IMR-90 (cell line): ENCODE measurements around the gene TMEM235. TPM values are rescaled to one million over a fixed set of nuclear protein-coding genes. Genes with fewer than 3 reads are reported as not detected.

Source experiments
- ATAC-seq: fragments of 200-7000 bp; cut with Tn5 transposase; 2 replicates; pipeline ENCODE4 v1.9.1; 2020; ENCODE audit warnings: low read depth, mild to moderate bottlenecking, moderate library complexity
- BruUV-seq: library from RNA; stranded (reverse); fragments of 400-500 nt; replicated peaks from 2 replicates; lab custom pipeline; 2021; lab: Mats Ljungman, UMichigan
- CTCF ChIA-PET: fragments of 300-600 bp; formaldehyde crosslinking; extraction: SDS; loops from one replicate; lab custom pipeline; 2021; ENCODE audit warnings: antibody characterized with exemption; lab: Yijun Ruan, JAX
- POLR2A ChIA-PET: fragments of 300-600 bp; sonication (Branson Sonifier 250); formaldehyde crosslinking; loops from one replicate; lab custom pipeline; 2022; ENCODE audit warnings: antibody characterized with exemption; ENCODE audit not compliant: unreplicated experiment; lab: Charles Lee
- DNase-seq: peaks from one replicate; pipeline ENCODE4 v3.0.0; 2013
- H2AFZ ChIP-seq: replicated peaks from 2 replicates; pipeline ENCODE3; 2013; ENCODE audit warnings: low read length, mild to moderate bottlenecking; ENCODE audit not compliant: poor library complexity
- H2AK5ac ChIP-seq: 2 replicates; pipeline ENCODE4 v1.6.1; 2013; ENCODE audit warnings: low read depth, low read length, inconsistent platforms
- H2AK9ac ChIP-seq: replicated peaks from 2 replicates; pipeline ENCODE3; 2013; ENCODE audit warnings: mild to moderate bottlenecking, low read depth, low read length, moderate library complexity; ENCODE audit not compliant: poor library complexity
- H2BK120ac ChIP-seq: 2 replicates; pipeline ENCODE4 v1.6.1; 2013; ENCODE audit warnings: low read depth, low read length, inconsistent platforms
- H2BK15ac ChIP-seq: 3 replicates; pipeline ENCODE4 v1.6.1; 2013; ENCODE audit warnings: low read depth, low read length, inconsistent platforms
- H2BK20ac ChIP-seq: 2 replicates; pipeline ENCODE4 v1.6.1; 2013; ENCODE audit warnings: low read depth, mild to moderate bottlenecking, inconsistent platforms, low read length, moderate library complexity
- H2BK5ac ChIP-seq: 2 replicates; pipeline ENCODE4 v1.6.1; 2013; ENCODE audit warnings: mild to moderate bottlenecking, low read depth, low read length, inconsistent platforms; ENCODE audit not compliant: poor library complexity, severe bottlenecking
- H3K14ac ChIP-seq: replicated peaks from 2 replicates; pipeline ENCODE4 v1.6.1; 2013; ENCODE audit warnings: low read depth, low read length, inconsistent platforms
- H3K18ac ChIP-seq: 2 replicates; pipeline ENCODE4 v1.6.1; 2013; ENCODE audit warnings: low read depth, low read length, control low read depth
- H3K23ac ChIP-seq: 2 replicates; pipeline ENCODE4 v1.6.1; 2013; ENCODE audit warnings: low read depth, low read length, inconsistent platforms
- H3K27ac ChIP-seq: 2 replicates; pipeline ENCODE4 v1.5.1; 2013; ENCODE audit warnings: mild to moderate bottlenecking, control low read depth, low read length; ENCODE audit not compliant: insufficient read depth
- H3K27me3 ChIP-seq: 2 replicates; pipeline ENCODE4 v1.6.1; 2013; ENCODE audit warnings: low read length; ENCODE audit not compliant: control insufficient read depth, insufficient read depth
- H3K36me3 ChIP-seq: 2 replicates; pipeline ENCODE4 v1.6.1; 2013; ENCODE audit warnings: low read length, mixed read lengths; ENCODE audit not compliant: control insufficient read depth, insufficient read depth
- H3K4ac ChIP-seq: 2 replicates; pipeline ENCODE4 v1.6.1; 2013; ENCODE audit warnings: low read depth, low read length, inconsistent platforms
- H3K4me1 ChIP-seq: 2 replicates; pipeline ENCODE4 v1.6.1; 2013; ENCODE audit warnings: low read length, mixed read lengths; ENCODE audit not compliant: control insufficient read depth, insufficient read depth
- H3K4me2 ChIP-seq: 2 replicates; pipeline ENCODE4 v1.6.1; 2013; ENCODE audit warnings: low read depth, mild to moderate bottlenecking, control low read depth, low read length, moderate library complexity
- H3K4me3 ChIP-seq: 2 replicates; pipeline ENCODE4 v1.5.1; 2013; ENCODE audit warnings: low read depth, mild to moderate bottlenecking, control low read depth, low read length, moderate library complexity; ENCODE audit not compliant: insufficient read depth
- H3K56ac ChIP-seq: 2 replicates; pipeline ENCODE4 v1.6.1; 2013; ENCODE audit warnings: low read length, inconsistent platforms; ENCODE audit not compliant: insufficient read depth; ENCODE audit errors: extremely low read depth
- H3K79me1 ChIP-seq, 2 experiments: 2 replicates each; pipeline ENCODE4 v1.6.1; 2013; ENCODE audit warnings: low read length in 2 of 2, inconsistent platforms in 1 of 2, low read depth in 1 of 2
- H3K9ac ChIP-seq: 2 replicates; pipeline ENCODE4 v1.6.1; 2013; ENCODE audit warnings: low read depth, low read length, control low read depth
- H3K9me1 ChIP-seq: 2 replicates; pipeline ENCODE4 v1.6.1; 2013; ENCODE audit warnings: low read length, inconsistent platforms; ENCODE audit not compliant: insufficient read depth
- H3K9me3 ChIP-seq: 2 replicates; pipeline ENCODE4 v1.6.1; 2013; ENCODE audit warnings: low read length; ENCODE audit not compliant: control insufficient read depth, insufficient read depth
- H4K20me1 ChIP-seq: 2 replicates; pipeline ENCODE4 v1.6.1; 2013; ENCODE audit warnings: low read length, inconsistent platforms; ENCODE audit not compliant: insufficient read depth
- H4K5ac ChIP-seq: 2 replicates; pipeline ENCODE4 v1.6.1; 2013; ENCODE audit warnings: mild to moderate bottlenecking, low read depth, low read length, control low read depth
- H4K8ac ChIP-seq, 2 experiments: 2 replicates each; pipeline ENCODE4 v1.6.1; 2013; ENCODE audit warnings: low read depth in 2 of 2, low read length in 2 of 2, control low read depth in 1 of 2, inconsistent platforms in 1 of 2
- H4K91ac ChIP-seq: 2 replicates; pipeline ENCODE4 v1.6.1; 2013; ENCODE audit warnings: low read depth, low read length, inconsistent platforms; ENCODE audit not compliant: insufficient read depth
- BHLHE40 ChIP-seq: fragments of 150-350 bp; IDR thresholded peaks from 2 replicates; pipeline ENCODE4 v1.6.1; 2016; ENCODE audit warnings: mild to moderate bottlenecking, low read depth, low read length
- CEBPB ChIP-seq: IDR thresholded peaks from 2 replicates; pipeline ENCODE4 v1.6.1; 2012; ENCODE audit warnings: low read depth, low read length, improper control_type of control experiment
- CHD1 ChIP-seq: IDR thresholded peaks from 2 replicates; pipeline ENCODE4 v1.6.1; 2012; ENCODE audit warnings: low read depth, low read length, improper control_type of control experiment
- CTCF ChIP-seq: conservative IDR thresholded peaks from 2 replicates; pipeline ENCODE4 v1.5.1; 2012; ENCODE audit warnings: mild to moderate bottlenecking, low read depth, low read length, improper control_type of control experiment
- ELK1 ChIP-seq: fragments of 150-350 bp; IDR thresholded peaks from 2 replicates; pipeline ENCODE4 v1.6.1; 2016; ENCODE audit warnings: low read depth, mild to moderate bottlenecking, low read length, moderate library complexity, borderline replicate concordance
- FOS ChIP-seq: fragments of 150-350 bp; IDR thresholded peaks from 2 replicates; pipeline ENCODE4 v1.6.1; 2016; ENCODE audit warnings: low read depth, low read length
- MAFK ChIP-seq: IDR thresholded peaks from 2 replicates; pipeline ENCODE4 v1.6.1; 2012; ENCODE audit warnings: low read depth, low read length, improper control_type of control experiment
- MAZ ChIP-seq: IDR thresholded peaks from 2 replicates; pipeline ENCODE4 v1.6.1; 2012; ENCODE audit warnings: low read depth, mild to moderate bottlenecking, low read length, improper control_type of control experiment, moderate library complexity, borderline replicate concordance
- MXI1 ChIP-seq: IDR thresholded peaks from 2 replicates; pipeline ENCODE4 v1.6.1; 2012; ENCODE audit warnings: low read depth, mild to moderate bottlenecking, low read length, moderate library complexity, borderline replicate concordance
- NFE2L2 ChIP-seq: fragments of 150-350 bp; IDR thresholded peaks from 2 replicates; pipeline ENCODE4 v1.6.1; 2016; ENCODE audit warnings: low read depth, mild to moderate bottlenecking, low read length
- POLR2A ChIP-seq: IDR thresholded peaks from 2 replicates; pipeline ENCODE4 v1.6.1; 2012; ENCODE audit warnings: mild to moderate bottlenecking, low read depth, low read length
- RAD21 ChIP-seq: IDR thresholded peaks from 2 replicates; pipeline ENCODE4 v1.6.1; 2012; ENCODE audit warnings: low read length, improper control_type of control experiment
- RCOR1 ChIP-seq: IDR thresholded peaks from 2 replicates; pipeline ENCODE4 v1.6.1; 2012; ENCODE audit warnings: mild to moderate bottlenecking, low read length, improper control_type of control experiment; ENCODE audit not compliant: insufficient replicate concordance
- RFX5 ChIP-seq: IDR thresholded peaks from 2 replicates; pipeline ENCODE4 v1.8.0; 2012; ENCODE audit warnings: low read depth, mild to moderate bottlenecking, low read length, moderate library complexity
- SMC3 ChIP-seq: fragments of 150-350 bp; IDR thresholded peaks from 2 replicates; pipeline ENCODE4 v1.6.1; 2016; ENCODE audit warnings: low read depth, mild to moderate bottlenecking, antibody characterized with exemption, low read length, moderate library complexity
- USF2 ChIP-seq: fragments of 150-350 bp; IDR thresholded peaks from 2 replicates; pipeline ENCODE4 v1.6.1; 2017; ENCODE audit warnings: mild to moderate bottlenecking, antibody characterized with exemption, low read length, low read depth
- WGBS, 2 experiments: methylation state at CpG; one replicate each; pipeline versions ENCODE4 v1.1.5 to v1.1.7; 2013; ENCODE audit warnings: missing lambda C conversion rate in 2 of 2; ENCODE audit not compliant: insufficient read length in 1 of 2; ENCODE audit errors: extremely low coverage in 2 of 2; 5-methylcytosine and 5-hydroxymethylcytosine counted together
- dilution Hi-C: fragments of 300-500 bp; cut with HindIII; formaldehyde crosslinking; loops from one replicate; pipeline ENCODE4 v1.14.3; 2018; ENCODE audit warnings: low sequenced_read_pairs; ENCODE audit not compliant: unreplicated experiment
- in situ Hi-C: fragments of 300-500 bp; cut with MboI; formaldehyde crosslinking; loops from 3 replicates; pipeline ENCODE4 v1.14.3; 2019; ENCODE audit warnings: low sequenced_read_pairs, inconsistent platforms, mixed read lengths
- intact Hi-C: fragments of 100-400 bp; cut with micrococcal nuclease; formaldehyde crosslinking; loops from 2 replicates; pipeline ENCODE4 v1.10.0; 2022
- polyA plus RNA-seq, 3 experiments: library from polyadenylated mRNA; depleted of rRNA; stranded (reverse); fragments of >200 nt; gene quantifications; 2 replicates each; pipeline ENCODE4 v1.2.3, GENCODE V29; 2012; ENCODE audit warnings: low replicate concordance in 1 of 3
- total RNA-seq: library from RNA; depleted of rRNA; stranded (reverse); fragments of >200 nt; gene quantifications from 2 replicates; pipeline ENCODE4 v1.2.3, GENCODE V29; 2012

Gene TMEM235
- total and polyA plus RNA-seq, 2 of the 4 experiments (the other 2 are of a cell fraction), result not detected

DNA sequence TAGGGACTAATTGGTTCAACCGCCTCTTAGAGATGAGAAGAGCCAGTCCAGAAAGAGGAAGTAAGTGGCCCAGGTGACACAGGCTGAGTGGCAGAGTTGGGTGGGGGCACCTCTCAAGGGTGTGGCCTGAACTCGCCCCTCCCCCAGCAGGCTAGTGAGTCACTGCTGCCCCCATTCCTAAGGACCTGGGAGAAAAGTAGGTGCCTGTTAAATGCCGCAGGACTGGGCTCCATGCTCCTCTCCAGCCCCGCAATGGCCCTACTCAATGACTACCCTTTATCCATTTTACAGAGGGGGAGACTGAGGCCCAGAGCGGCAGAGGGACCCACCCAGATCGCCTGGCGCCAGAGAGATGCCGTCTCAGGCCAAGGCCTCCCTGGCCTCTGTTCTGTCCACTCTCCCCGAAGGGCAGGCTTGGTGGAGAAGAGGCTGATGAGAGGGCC, 8.1 kb downstream of the TMEM235 start:
- Histone ChIP-seq H3K36me3 (no peaks in the 10 kb centered on the region), H2BK120ac (no peak overlapping the region), H3K9me1 (no peaks in the 10 kb centered on the region), H3K79me1 (no peaks in the 10 kb centered on the region), H2AFZ (no peak overlapping the region), H2BK15ac (no peak overlapping the region), H3K27me3 (peaks cover 20% of the 10 kb centered on the region), H3K9me3 (no peaks in the 10 kb centered on the region), H2AK5ac (no peak overlapping the region), H3K4ac (no peak overlapping the region), H4K8ac (no peak overlapping the region), H2BK20ac (no peak overlapping the region), H3K14ac (no peak overlapping the region), H3K4me2 (no peak overlapping the region), H3K4me3 (no peak overlapping the region), H3K23ac (no peak overlapping the region), H3K56ac (no peak overlapping the region), H4K20me1 (no peaks in the 10 kb centered on the region), H3K27ac (no peak overlapping the region), H3K18ac (no peak overlapping the region), H4K5ac (no peak overlapping the region), H3K4me1 (peaks cover 2% of the 10 kb centered on the region; the same call in 1 of the 2 replicates), H2AK9ac (no peak overlapping the region), H3K9ac (no peak overlapping the region), H4K91ac (no peak overlapping the region), H2BK5ac (no peak overlapping the region)
- intact Hi-C loops (no loop called here), dilution Hi-C loops (no loop called here), in situ Hi-C loops (no loop called here)
- CTCF ChIA-PET, result no interaction called here
- WGBS, 2 experiments, result 0% methylated on average over 1 of the region's 9 CpGs; no CpG with 5 or more reads in 1 of the 2 experiments
- no peak for ATAC-seq
- no peak for DNase-seq
- POLR2A ChIA-PET, result no interaction called here
- BruUV-seq, result no TSS peak
- TF ChIP-seq SMC3, result no peak
- TF ChIP-seq RAD21, result no peak
- TF ChIP-seq MAFK, result no peak
- no peak for TF ChIP-seq ELK1
- no peak for TF ChIP-seq NFE2L2
- no peak for TF ChIP-seq FOS
- TF ChIP-seq CHD1, result no peak
- no peak for TF ChIP-seq MXI1
- TF ChIP-seq MAZ, result no peak
- no peak for TF ChIP-seq CTCF
- TF ChIP-seq CEBPB, result no peak
- TF ChIP-seq POLR2A, result no peak
- no peak for TF ChIP-seq USF2
- TF ChIP-seq RCOR1, result no peak
- no peak for TF ChIP-seq RFX5
- no peak for TF ChIP-seq BHLHE40
